Gastrocnemius medialis (tissue), 4 donors: ENCODE data around the gene KRTAP3-1.
"Not testable (repeated sequence)": the region's sequence is repeated elsewhere in the genome, so short reads cannot be mapped to it uniquely, and the experiment has no call there.

ENCODE experiments used
- CTCF ChIP-seq, 5 experiments: fragments of 450-650 bp in 3 of 5; fragments of 200-600 bp in 2 of 5; sonication (generic) in 2 of 5; IDR thresholded peaks in 4 of 5; conservative IDR thresholded peaks in 1 of 5; 1 replicate in 4 of 5; 2 replicates in 1 of 5; pipeline ENCODE4 v1.5.1; 2016 to 2019; ENCODE audit warnings: antibody characterized with exemption in 5 of 5, mild to moderate bottlenecking in 3 of 5, moderate library complexity in 3 of 5
- POLR2A ChIP-seq, 2 donors: fragments of 450-650 bp; IDR thresholded peaks; one replicate each; pipeline ENCODE4 v1.6.1; 2017; ENCODE audit warnings: antibody characterized with exemption in 2 of 2, mild to moderate bottlenecking in 2 of 2, moderate library complexity in 2 of 2

GRCh38 chr17:40999563-40999962 lies 9.4 kb downstream of the KRTAP3-1 start, which contains the start of gene KRTAP3-2:
- not testable (repeated sequence) for TF ChIP-seq POLR2A (IDR thresholded peaks at IDR 0.05); CTCF (IDR thresholded peaks at IDR 0.05 in 4 of 5, conservative IDR thresholded peaks at IDR 0.05 in 1 of 5)
